Measurements from ENCODE around the gene LONRF3.
"Not testable (repeated sequence)": the region's sequence is repeated elsewhere in the genome, so short reads cannot be mapped to it uniquely, and the experiment has no call there.

- not testable (repeated sequence) for TF ChIP-seq EZH2 (IDR thresholded peaks at IDR 0.05; ENCODE audit: insufficient read depth, poor library complexity, severe bottlenecking); EZH2phosphoT487 (IDR thresholded peaks at IDR 0.05; ENCODE audit: insufficient read depth, low read depth)
Observed at GRCh38 chrX:119029656-119030055, 55.2 kb downstream of the LONRF3 start.

Measured in GM23248 (cell line).